ENCODE data around the gene MPDZ. TPM values are rescaled to one million over a fixed set of nuclear protein-coding genes. Genes with fewer than 3 reads are reported as not detected.

Gene MPDZ
- total RNA-seq, 1 experiment from 2014 or later, result 46.7 TPM

DNA sequence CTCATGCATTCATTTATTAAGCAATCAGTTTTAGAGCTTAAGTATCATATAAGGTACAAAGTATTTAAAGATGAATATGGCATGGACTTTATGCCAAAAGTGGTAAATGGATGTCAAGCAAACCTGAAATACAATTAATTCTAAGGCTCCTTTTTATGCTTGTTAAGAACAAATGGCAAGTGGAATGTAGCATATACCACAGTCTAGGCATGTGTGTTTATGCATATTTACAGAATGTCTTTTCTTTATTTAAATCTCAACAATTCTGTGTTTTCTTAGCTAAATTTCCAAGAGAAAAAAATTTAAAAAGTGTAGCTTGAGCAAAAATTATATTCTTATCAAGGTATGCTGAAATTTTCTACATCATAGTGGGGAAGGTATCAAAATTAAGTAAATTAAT, 39.8 kb downstream of the MPDZ start:
- Histone ChIP-seq H2BK120ac (ENCODE audit: low read depth, low read length, poor library complexity, severe bottlenecking) (no peak overlapping the region), H3K23me2 (ENCODE audit: insufficient read length, low read depth, low read length, poor library complexity, severe bottlenecking) (no peaks in the 10 kb centered on the region), H4K8ac (replicated peaks; ENCODE audit: insufficient read length, low read depth, low read length) (no peak overlapping the region), H2BK5ac (ENCODE audit: insufficient read length, low read length) (no peak overlapping the region), H2AK5ac (ENCODE audit: insufficient read length, low read length) (no peak overlapping the region), H3K56ac (ENCODE audit: insufficient read length, low read depth, low read length) (no peak overlapping the region), H3K27me3 (ENCODE audit: insufficient read depth, low read length) (no peaks in the 10 kb centered on the region), H3K23ac (ENCODE audit: insufficient read length, low read depth, low read length) (no peak overlapping the region), H3K4me2 (ENCODE audit: insufficient read depth, insufficient read length, low read length) (no peak overlapping the region), H3K27ac (ENCODE audit: insufficient read length, low read depth, low read length) (no peak overlapping the region), H3T11ph (ENCODE audit: low read length) (no peak overlapping the region), H3K4me1 (ENCODE audit: insufficient read depth, low read length) (no peaks in the 10 kb centered on the region), H2BK20ac (ENCODE audit: low read depth, low read length, poor library complexity, severe bottlenecking) (no peak overlapping the region), H3K9ac (ENCODE audit: extremely low read depth, insufficient read length, low read length) (no peak overlapping the region), H2AFZ (ENCODE audit: low read length) (no peak overlapping the region), H4K20me1 (ENCODE audit: control insufficient read depth, insufficient read depth, insufficient read length) (no peaks in the 10 kb centered on the region), H2BK15ac (ENCODE audit: low read depth, low read length) (no peak overlapping the region), H3K79me2 (ENCODE audit: insufficient read depth, low read length) (no peaks in the 10 kb centered on the region), H4K91ac (ENCODE audit: insufficient read length, low read depth, low read length) (no peak overlapping the region), H3K79me1 (ENCODE audit: insufficient read depth, low read depth, low read length, poor library complexity, severe bottlenecking) (no peaks in the 10 kb centered on the region), H3K18ac (ENCODE audit: insufficient read length, low read depth, low read length) (no peak overlapping the region), H3K4ac (ENCODE audit: low read depth, low read length) (no peak overlapping the region), H3K14ac (ENCODE audit: insufficient read depth, low read length) (no peak overlapping the region), H4K5ac (ENCODE audit: insufficient read length, low read depth, low read length) (no peak overlapping the region), H2BK12ac (ENCODE audit: insufficient read length, low read depth, low read length) (no peak overlapping the region), H3K9me3 (ENCODE audit: control insufficient read depth, low read depth, low read length) (no peaks in the 10 kb centered on the region)
- Mint-ChIP-seq H3K27ac (no peak overlapping the region), H3K9me3 (no peaks in the 10 kb centered on the region), H3K36me3 (ENCODE audit: insufficient read depth in 1 of 3, low read depth in 3 of 3) (peaks cover 3 to 12% (median 10%) of the 10 kb centered on the region in 3 experiments; a peak in 6 of 7 replicates), H3K27me3 (ENCODE audit: low read depth) (no peaks in the 10 kb centered on the region), H3K4me3 (no peak overlapping the region), H3K4me1 (peaks cover 0 to 2% of the 10 kb centered on the region in 2 experiments; a peak in 1 of 4 replicates)
- TF ChIP-seq CTCF (conservative IDR thresholded peaks at IDR 0.05), result no peak
- no peak for DNase-seq
